OCI-LY3 (cell line): ENCODE measurements around the gene CEP68.

ENCODE experiments used
- EZH2phosphoT487 ChIP-seq: fragments of 200-600 bp; shearing (Covaris generic); IDR thresholded peaks from 2 replicates; pipeline ENCODE4 v1.6.1; 2018; ENCODE audit warnings: antibody characterized with exemption, mixed run types, low read depth
- TF ChIP-seq, protein P1 (sequence below): fragments of 200-600, 300-600 bp; sonication (generic); IDR thresholded peaks from 2 replicates; pipeline ENCODE4 v1.5.1; 2014; ENCODE audit warnings: antibody characterized with exemption, low read length, low read depth

DNA sequence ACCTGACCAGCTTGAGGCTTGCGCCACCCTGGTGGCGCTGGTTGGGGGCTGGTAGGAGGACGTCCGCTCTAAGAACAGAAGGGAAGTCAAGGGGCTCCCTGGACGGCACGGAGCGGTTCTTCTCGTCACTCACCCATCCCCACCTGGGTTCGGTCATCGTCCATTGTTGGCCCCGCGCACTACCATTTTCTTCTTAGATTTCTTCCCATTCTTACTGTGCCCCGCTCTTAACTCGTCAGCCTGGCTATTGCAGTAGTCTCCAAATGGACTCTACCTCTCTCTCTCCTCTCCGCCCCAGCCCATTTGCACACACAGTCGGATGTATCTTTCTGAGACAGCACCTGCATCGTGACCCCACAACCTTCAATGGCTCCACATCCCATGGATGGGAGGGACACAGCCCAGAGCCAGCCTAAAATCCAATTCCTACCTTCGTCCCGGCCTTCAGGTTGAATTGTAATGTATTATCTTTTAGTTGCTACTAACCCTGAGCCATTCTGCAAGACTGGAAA is 74.5 kb downstream of the CEP68 start:
- TF ChIP-seq, protein P1, sequence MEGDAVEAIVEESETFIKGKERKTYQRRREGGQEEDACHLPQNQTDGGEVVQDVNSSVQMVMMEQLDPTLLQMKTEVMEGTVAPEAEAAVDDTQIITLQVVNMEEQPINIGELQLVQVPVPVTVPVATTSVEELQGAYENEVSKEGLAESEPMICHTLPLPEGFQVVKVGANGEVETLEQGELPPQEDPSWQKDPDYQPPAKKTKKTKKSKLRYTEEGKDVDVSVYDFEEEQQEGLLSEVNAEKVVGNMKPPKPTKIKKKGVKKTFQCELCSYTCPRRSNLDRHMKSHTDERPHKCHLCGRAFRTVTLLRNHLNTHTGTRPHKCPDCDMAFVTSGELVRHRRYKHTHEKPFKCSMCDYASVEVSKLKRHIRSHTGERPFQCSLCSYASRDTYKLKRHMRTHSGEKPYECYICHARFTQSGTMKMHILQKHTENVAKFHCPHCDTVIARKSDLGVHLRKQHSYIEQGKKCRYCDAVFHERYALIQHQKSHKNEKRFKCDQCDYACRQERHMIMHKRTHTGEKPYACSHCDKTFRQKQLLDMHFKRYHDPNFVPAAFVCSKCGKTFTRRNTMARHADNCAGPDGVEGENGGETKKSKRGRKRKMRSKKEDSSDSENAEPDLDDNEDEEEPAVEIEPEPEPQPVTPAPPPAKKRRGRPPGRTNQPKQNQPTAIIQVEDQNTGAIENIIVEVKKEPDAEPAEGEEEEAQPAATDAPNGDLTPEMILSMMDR: no peak
- TF ChIP-seq EZH2phosphoT487: no peak
